H1 (cell line): ENCODE data around the gene BTBD16. TPM values are rescaled to one million over a fixed set of nuclear protein-coding genes. Genes with fewer than 3 reads are reported as not detected.

Source experiments
- CTCF ChIA-PET: fragments of 300-600 bp; sonication (Branson Sonifier 250); formaldehyde crosslinking; loops from one replicate; lab custom pipeline; 2021; ENCODE audit not compliant: partially characterized antibody; lab: Charles Lee
- POLR2A ChIA-PET: fragments of 300-600 bp; sonication (Branson Sonifier 250); formaldehyde crosslinking; loops from one replicate; lab custom pipeline; 2021; ENCODE audit warnings: inconsistent platforms; ENCODE audit not compliant: partially characterized antibody; lab: Charles Lee
- DNase-seq, 2 experiments: peaks; one replicate each; pipeline versions ENCODE4 v3.0.0 to v3.0.0-alpha.2; 2010 to 2022; ENCODE audit warnings: low spot score in 2 of 2, low read depth in 1 of 2, mixed read lengths in 1 of 2
- FAIRE-seq: peaks from 2 replicates; lab custom pipeline; 2011; peaks lifted over from hg19 to GRCh38; lab: Jason Lieb, UNC
- H2AFZ ChIP-seq: 2 replicates; pipeline ENCODE4 v1.8.1; 2012; ENCODE audit warnings: low read length, inconsistent platforms
- H2AK5ac ChIP-seq: 2 replicates; pipeline ENCODE4 v1.6.1; 2013; ENCODE audit warnings: low read depth, low read length
- H2BK120ac ChIP-seq: replicated peaks from 2 replicates; pipeline ENCODE3; 2013; ENCODE audit warnings: low read depth, low read length, inconsistent platforms
- H2BK12ac ChIP-seq: 2 replicates; pipeline ENCODE4 v1.6.1; 2013; ENCODE audit warnings: low read depth, low read length
- H2BK15ac ChIP-seq: 2 replicates; pipeline ENCODE4 v1.6.1; 2013; ENCODE audit warnings: low read length
- H2BK20ac ChIP-seq: 2 replicates; pipeline ENCODE4 v1.6.1; 2013; ENCODE audit warnings: low read length
- H2BK5ac ChIP-seq: 2 replicates; pipeline ENCODE4 v1.6.1; 2013; ENCODE audit warnings: low read depth, low read length
- H3K14ac ChIP-seq: 2 replicates; pipeline ENCODE4 v1.6.1; 2013; ENCODE audit warnings: inconsistent platforms; ENCODE audit not compliant: insufficient read length
- H3K18ac ChIP-seq: 2 replicates; pipeline ENCODE4 v1.6.1; 2013; ENCODE audit warnings: low read length; ENCODE audit errors: extremely low read depth
- H3K23ac ChIP-seq: 2 replicates; pipeline ENCODE4 v1.6.1; 2013; ENCODE audit warnings: inconsistent platforms; ENCODE audit not compliant: insufficient read length
- H3K23me2 ChIP-seq: 2 replicates; pipeline ENCODE4 v1.6.1; 2013; ENCODE audit warnings: low read depth, low read length
- H3K27ac ChIP-seq: 2 replicates; pipeline ENCODE4 v1.6.1; 2011; ENCODE audit warnings: low read depth, low read length, inconsistent platforms
- H3K27me3 ChIP-seq, 4 experiments: replicated peaks in 1 of 4; 1 replicate in 1 of 4; 2 replicates in 3 of 4; pipeline versions ENCODE4 v1.6.1 to v1.8.1; 2011 to 2013; ENCODE audit warnings: low read length in 3 of 4, mild to moderate bottlenecking in 3 of 4, inconsistent platforms in 2 of 4, mixed read lengths in 2 of 4, moderate library complexity in 1 of 4; ENCODE audit not compliant: control insufficient read depth in 3 of 4, insufficient read depth in 3 of 4; ENCODE audit errors: extremely low read depth in 1 of 4
- H3K36me3 ChIP-seq, 4 experiments: 2 replicates each; pipeline versions ENCODE4 v1.6.1 to v1.8.1; 2011 to 2013; ENCODE audit warnings: mild to moderate bottlenecking in 4 of 4, low read length in 3 of 4, moderate library complexity in 2 of 4, control low read depth in 1 of 4, inconsistent platforms in 1 of 4; ENCODE audit not compliant: insufficient read depth in 4 of 4, control insufficient read depth in 2 of 4
- H3K4ac ChIP-seq: replicated peaks from 2 replicates; pipeline ENCODE3; 2013; ENCODE audit warnings: low read length, low read depth, mixed read lengths, inconsistent platforms; ENCODE audit not compliant: insufficient read length
- H3K4me1 ChIP-seq, 4 experiments: replicated peaks in 1 of 4; 1 replicate in 1 of 4; 2 replicates in 3 of 4; pipeline versions ENCODE4 v1.6.1 to v1.8.1; 2011 to 2013; ENCODE audit warnings: low read length in 3 of 4, inconsistent platforms in 2 of 4, mixed read lengths in 1 of 4; ENCODE audit not compliant: insufficient read depth in 4 of 4, control insufficient read depth in 3 of 4
- H3K4me2 ChIP-seq, 2 experiments: 2 replicates each; pipeline versions ENCODE4 v1.6.1 to v1.8.1; 2011 to 2013; ENCODE audit warnings: low read depth in 2 of 2, low read length in 2 of 2, control low read depth in 1 of 2, inconsistent platforms in 1 of 2, mild to moderate bottlenecking in 1 of 2; ENCODE audit not compliant: insufficient read depth in 1 of 2
- H3K4me3 ChIP-seq, 4 experiments: fragments of 200-600, 300-600 bp in 1 of 4; sonication (generic), shearing (Covaris generic), sonication (Bioruptor Twin) in 1 of 4; 2 replicates each; pipeline versions ENCODE4 v1.5.1 to v1.8.1; 2011 to 2016; ENCODE audit warnings: low read length in 4 of 4, low read depth in 3 of 4, control low read depth in 2 of 4, inconsistent platforms in 2 of 4, mild to moderate bottlenecking in 2 of 4, mixed read lengths in 1 of 4, moderate library complexity in 1 of 4; ENCODE audit not compliant: insufficient read depth in 2 of 4; ENCODE audit errors: extremely low read depth in 1 of 4
- H3K56ac ChIP-seq: replicated peaks from 2 replicates; pipeline ENCODE3; 2013; ENCODE audit warnings: low read depth, mild to moderate bottlenecking, mixed read lengths, low read length, inconsistent platforms; ENCODE audit not compliant: insufficient read length
- H3K79me1 ChIP-seq: 2 replicates; pipeline ENCODE4 v1.6.1; 2013; ENCODE audit warnings: low read depth, low read length, control low read depth
- H3K79me2 ChIP-seq, 2 experiments: 2 replicates each; pipeline versions ENCODE4 v1.6.1 to v1.8.1; 2012 to 2013; ENCODE audit warnings: low read length in 2 of 2, mild to moderate bottlenecking in 2 of 2, inconsistent platforms in 1 of 2; ENCODE audit not compliant: insufficient read depth in 2 of 2, control insufficient read depth in 1 of 2
- H3K9ac ChIP-seq, 4 experiments: replicated peaks in 1 of 4; 1 replicate in 1 of 4; 2 replicates in 3 of 4; pipeline versions ENCODE4 v1.6.1 to v1.8.1; 2011 to 2013; ENCODE audit warnings: low read depth in 3 of 4, low read length in 3 of 4, control low read depth in 2 of 4, mild to moderate bottlenecking in 2 of 4, moderate library complexity in 2 of 4, inconsistent platforms in 1 of 4; ENCODE audit errors: extremely low read depth in 1 of 4
- H3K9me3 ChIP-seq, 2 experiments: 2 replicates each; pipeline versions ENCODE4 v1.6.1 to v1.8.1; 2012 to 2013; ENCODE audit warnings: mild to moderate bottlenecking in 2 of 2, moderate library complexity in 2 of 2, control low read depth in 1 of 2, inconsistent platforms in 1 of 2, low read depth in 1 of 2, low read length in 1 of 2, mixed read lengths in 1 of 2; ENCODE audit not compliant: insufficient read depth in 2 of 2
- H4K20me1 ChIP-seq, 2 experiments: replicated peaks in 1 of 2; 2 replicates each; pipeline versions ENCODE3 to v1.8.1; 2011 to 2013; ENCODE audit warnings: inconsistent platforms in 2 of 2, low read length in 2 of 2, mild to moderate bottlenecking in 1 of 2; ENCODE audit not compliant: insufficient read depth in 2 of 2, control insufficient read depth in 1 of 2
- H4K5ac ChIP-seq: 2 replicates; pipeline ENCODE4 v1.6.1; 2013; ENCODE audit warnings: low read length, low read depth, mixed read lengths, inconsistent platforms; ENCODE audit not compliant: insufficient read length
- H4K8ac ChIP-seq: 2 replicates; pipeline ENCODE4 v1.8.0; 2013; ENCODE audit warnings: mild to moderate bottlenecking, moderate library complexity, low read length, inconsistent platforms; ENCODE audit not compliant: insufficient read depth; ENCODE audit errors: extremely low read depth
- H4K91ac ChIP-seq: replicated peaks from 2 replicates; pipeline ENCODE3; 2013; ENCODE audit warnings: low read length, mixed read lengths, inconsistent platforms; ENCODE audit not compliant: insufficient read length
- ATF2 ChIP-seq: IDR thresholded peaks from 2 replicates; pipeline ENCODE4 v1.6.1; 2012; ENCODE audit warnings: low read length, inconsistent platforms
- CREB1 ChIP-seq: IDR thresholded peaks from 2 replicates; pipeline ENCODE4 v1.6.1; 2012; ENCODE audit warnings: inconsistent platforms
- CTBP2 ChIP-seq: IDR thresholded peaks from 2 replicates; pipeline ENCODE4 v1.7.0; 2011; ENCODE audit warnings: borderline replicate concordance, mild to moderate bottlenecking, moderate library complexity, mixed read lengths, low read length; ENCODE audit not compliant: insufficient read depth, insufficient read length
- EGR1 ChIP-seq: IDR thresholded peaks from 2 replicates; pipeline ENCODE4 v1.6.1; 2011; ENCODE audit warnings: low read depth, low read length, borderline replicate concordance
- FOSL1 ChIP-seq: IDR thresholded peaks from 2 replicates; pipeline ENCODE4 v1.6.1; 2011; ENCODE audit warnings: mild to moderate bottlenecking, low read depth, low read length, moderate library complexity; ENCODE audit not compliant: insufficient read depth
- JUN ChIP-seq: IDR thresholded peaks from 2 replicates; pipeline ENCODE4 v1.6.1; 2011; ENCODE audit warnings: low read depth, mild to moderate bottlenecking, improper control_type of control experiment, low read length
- SP1 ChIP-seq: IDR thresholded peaks from 2 replicates; pipeline ENCODE4 v1.6.1; 2011; ENCODE audit warnings: low read depth, low read length
- SP4 ChIP-seq: IDR thresholded peaks from 2 replicates; pipeline ENCODE4 v1.6.1; 2012; ENCODE audit warnings: low read length, inconsistent platforms
- TAF1 ChIP-seq: IDR thresholded peaks from 2 replicates; pipeline ENCODE4 v1.6.1; 2011; ENCODE audit warnings: mild to moderate bottlenecking, low read depth, low read length
- TAF7 ChIP-seq: optimal IDR thresholded peaks from 2 replicates; pipeline ENCODE3; 2011; ENCODE audit warnings: low read depth, mild to moderate bottlenecking, inconsistent platforms, low read length, moderate library complexity, borderline replicate concordance
- TEAD4 ChIP-seq: IDR thresholded peaks from 2 replicates; pipeline ENCODE4 v1.6.1; 2012; ENCODE audit warnings: low read depth, low read length, inconsistent platforms, mixed read lengths
- ZNF274 ChIP-seq: IDR thresholded peaks from 2 replicates; pipeline ENCODE4 v1.7.0; 2012; ENCODE audit warnings: low read length, borderline replicate concordance; ENCODE audit errors: extremely low read depth
- WGBS, 2 experiments: shearing (Covaris generic) in 1 of 2; methylation state at CpG; one replicate each; pipeline versions ENCODE4 v1.1.6 to v1.1.7; 2013 to 2015; ENCODE audit warnings: low lambda C conversion rate in 2 of 2, mixed read lengths in 2 of 2, inconsistent platforms in 1 of 2, low coverage in 1 of 2, missing lambda C conversion rate in 1 of 2; ENCODE audit not compliant: insufficient replicate concordance in 2 of 2, insufficient coverage in 1 of 2, insufficient read length in 1 of 2; ENCODE audit errors: extremely low coverage in 1 of 2, missing lambda C conversion rate in 1 of 2; 5-methylcytosine and 5-hydroxymethylcytosine counted together
- polyA plus RNA-seq, 7 experiments: library from polyadenylated mRNA; depleted of rRNA in 3 of 7; stranded (reverse) in 5 of 7; unstranded in 2 of 7; fragments of >200 nt in 5 of 7; fragments of 200-250 nt in 2 of 7; gene quantifications; 1 replicate in 5 of 7; 2 replicates in 1 of 7; 4 replicates in 1 of 7; pipeline versions ENCODE4 v1.2.1 to v1.2.3, GENCODE V29; 2011 to 2013; ENCODE audit warnings: missing spikeins in 2 of 7, mixed read lengths in 2 of 7
- total RNA-seq: library from RNA; stranded (reverse); fragmentation: NEBNext Ultra II Directional; extraction: Animal tissue kit (Norgen Biotek cat#: 25700); gene quantifications from 2 replicates; pipeline ENCODE4 v1.2.1, GENCODE V29; 2021

BTBD16 gene
- total and polyA plus RNA-seq, 2 of the 8 experiments (the other 6 are each of a cell fraction or from before 2014, with no cell fraction given), result 0.05 TPM; not detected in 1

DNA sequence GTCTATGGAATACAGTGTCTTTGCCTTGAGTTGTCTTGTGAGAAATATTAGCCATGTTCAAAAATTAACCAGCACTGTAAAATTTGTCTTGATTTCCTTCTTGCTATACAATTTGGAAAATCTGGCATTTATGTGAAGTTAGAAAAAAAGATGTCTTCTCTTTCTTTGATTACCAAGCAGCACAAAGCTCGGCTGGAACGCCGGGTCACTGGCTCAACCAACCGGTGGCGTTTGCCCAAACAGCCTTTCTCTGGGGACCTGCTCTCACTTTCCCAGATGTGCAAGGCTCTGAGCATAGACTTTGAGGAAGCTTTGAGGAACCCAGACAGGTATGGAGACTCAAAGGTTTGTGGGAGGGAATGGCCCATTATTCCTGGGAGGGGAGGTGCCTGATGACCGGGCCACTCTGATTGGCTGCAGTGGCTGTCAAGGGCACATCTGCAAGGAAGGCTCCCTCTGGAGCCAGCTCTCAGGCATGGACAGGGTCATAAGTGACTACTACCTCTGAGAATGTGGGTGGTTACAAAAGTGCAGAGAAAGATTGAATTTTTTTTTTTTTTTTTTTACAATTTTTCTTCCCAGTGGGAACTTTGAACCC lies 5.6 kb downstream of the BTBD16 start:
- CTCF ChIA-PET, result interaction anchor here (0.7 to 10.8 kb wide), 8 partner anchors 7 to 289 kb away, joined by 3 to 74 read pairs (median 6); partner anchors contain the start of gene BTBD16
- Histone ChIP-seq H4K91ac (no peak overlapping the region), H3K18ac (no peak overlapping the region), H3K27ac (no peak overlapping the region), H4K5ac (no peak overlapping the region), H2BK20ac (no peak overlapping the region), H3K79me1 (no peaks in the 10 kb centered on the region), H3K79me2 (no peaks in the 10 kb centered on the region), H2BK12ac (no peak overlapping the region), H2AFZ (0 out of 2 replicates have a peak overlapping the region, but pooled peaks have one; percentile 79), H4K20me1 (peaks cover 0 to 2% of the 10 kb centered on the region in 2 experiments), H3K9me3 (no peaks in the 10 kb centered on the region), H4K8ac (no peak overlapping the region), H3K23ac (no peak overlapping the region), H2BK15ac (no peak overlapping the region), H3K27me3 (no peaks in the 10 kb centered on the region; a peak in 1 of 7 replicates), H3K56ac (no peak overlapping the region), H3K4ac (no peak overlapping the region), H3K14ac (no peak overlapping the region), H2AK5ac (no peak overlapping the region), H3K4me1 (no peaks in the 10 kb centered on the region), H2BK120ac (no peak overlapping the region), H3K9ac (no peak overlapping the region), H3K23me2 (no peaks in the 10 kb centered on the region), H3K4me2 (no peak overlapping the region), H2BK5ac (no peak overlapping the region), H3K4me3 (no peak overlapping the region), H3K36me3 (no peaks in the 10 kb centered on the region)
- 97% methylated on average over 6 of the region's 6 CpGs; no CpG with 5 or more reads in 1 of the 2 experiments for WGBS, 2 experiments
- POLR2A ChIA-PET, result interaction anchor here (0.7 to 1.1 kb wide), 2 partner anchors 9 to 21 kb away, joined by 3 to 4 read pairs; no protein-coding TSS in a partner anchor
- DNase-seq (no peak), FAIRE-seq (no peak)
- TF ChIP-seq CTBP2, result no peak
- TF ChIP-seq EGR1, result no peak
- TF ChIP-seq TEAD4, result no peak
- TF ChIP-seq JUN, result no peak
- no peak for TF ChIP-seq ATF2
- TF ChIP-seq SP4, result no peak
- TF ChIP-seq ZNF274, result no peak
- TF ChIP-seq TAF7, result no peak
- TF ChIP-seq SP1, result no peak
- TF ChIP-seq CREB1, result no peak
- TF ChIP-seq FOSL1, result no peak
- TF ChIP-seq TAF1, result no peak
